Osteocyte (in vitro differentiated cells): ENCODE measurements around the gene STRA6. TPM values are rescaled to one million over a fixed set of nuclear protein-coding genes. Genes with fewer than 3 reads are reported as not detected.

Source experiments
- DNase-seq: peaks from one replicate; pipeline ENCODE4 v3.0.0; 2021; ENCODE audit warnings: mixed read lengths; ENCODE audit not compliant: unreplicated experiment; ENCODE audit errors: extremely low spot score
- H3K27ac Mint-ChIP-seq: one replicate; pipeline ENCODE4 v1.8.0; 2021; ENCODE audit warnings: mild to moderate bottlenecking, mixed read lengths; ENCODE audit not compliant: unreplicated experiment
- H3K27me3 Mint-ChIP-seq: one replicate; pipeline ENCODE4 v1.8.0; 2021; ENCODE audit warnings: mixed read lengths; ENCODE audit not compliant: unreplicated experiment
- H3K36me3 Mint-ChIP-seq: one replicate; pipeline ENCODE4 v1.8.0; 2021; ENCODE audit warnings: mixed read lengths; ENCODE audit not compliant: unreplicated experiment
- H3K4me1 Mint-ChIP-seq: one replicate; pipeline ENCODE4 v1.8.0; 2021; ENCODE audit warnings: mixed read lengths; ENCODE audit not compliant: unreplicated experiment
- H3K4me3 Mint-ChIP-seq: one replicate; pipeline ENCODE4 v1.8.0; 2021; ENCODE audit warnings: mild to moderate bottlenecking, moderate library complexity, mixed read lengths; ENCODE audit not compliant: unreplicated experiment
- H3K9me3 Mint-ChIP-seq: one replicate; pipeline ENCODE4 v1.8.0; 2021; ENCODE audit warnings: mixed read lengths; ENCODE audit not compliant: unreplicated experiment
- CTCF ChIP-seq: fragments of 200-600 bp; sonication (generic); IDR thresholded peaks from 2 replicates; pipeline ENCODE4 v1.5.0; 2021; ENCODE audit warnings: antibody characterized with exemption, mild to moderate bottlenecking, moderate library complexity
- long read RNA-seq: library from polyadenylated mRNA; unstranded; transcript quantifications from one replicate; pipeline ENCODE4 v2.0.0, GENCODE V29; 2021
- total RNA-seq: library from RNA; stranded (reverse); gene quantifications from 2 replicates; pipeline ENCODE4 v1.2.1, GENCODE V29; 2021

STRA6 gene
- total RNA-seq = 23.2 and 25.8 TPM in 2 replicates
- long read RNA-seq, transcript STRA6-209 (19 exons, 2,565 nt) = major isoform, 6 of 17 reads
- long read RNA-seq, partial matches to known transcripts = 4 of 17 reads
- long read RNA-seq, other reads (novel, unspliced or antisense) = 5 of 17 reads

- H3K36me3 Mint-ChIP-seq = no peaks in the 10 kb centered on the region
- H3K4me3 Mint-ChIP-seq = peak within 1 kb of the TSS; percentile 66
- peak; percentile 15 for TF ChIP-seq CTCF
- H3K27me3 Mint-ChIP-seq = no peaks in the 10 kb centered on the region
- peak within 1 kb of the TSS; percentile 92 for H3K27ac Mint-ChIP-seq
- DNase-seq = no peak
- peaks cover 70% of the 10 kb centered on the region for H3K4me1 Mint-ChIP-seq
- H3K9me3 Mint-ChIP-seq = no peaks in the 10 kb centered on the region
Measured at GRCh38 chr15:74202452-74203401, at the start of gene STRA6. Gene STRA6, minus strand, starts transcription at chr15:74202787. Its CDS starts 520 bp downstream, at chr15:74202267.

- peaks cover 34% of the 10 kb centered on the region for H3K4me1 Mint-ChIP-seq
- peak overlapping the region; percentile 51 for H3K27ac Mint-ChIP-seq
- TF ChIP-seq CTCF = no peak
- H3K27me3 Mint-ChIP-seq = peaks cover 8% of the 10 kb centered on the region
- H3K9me3 Mint-ChIP-seq = no peaks in the 10 kb centered on the region
- H3K36me3 Mint-ChIP-seq = no peaks in the 10 kb centered on the region
- no peak for DNase-seq
- no peak overlapping the region for H3K4me3 Mint-ChIP-seq
Measured at GRCh38 chr15:74252291-74252690, 49.7 kb upstream of the STRA6 start.

GRCh38 chr15:74251131-74251811 lies 48.7 kb upstream of the STRA6 start:
- no peak for DNase-seq
- Mint-ChIP-seq H3K27ac (peak overlapping the region; percentile 51), H3K4me1 (peaks cover 28% of the 10 kb centered on the region), H3K27me3 (no peaks in the 10 kb centered on the region), H3K4me3 (no peak overlapping the region), H3K36me3 (no peaks in the 10 kb centered on the region), H3K9me3 (no peaks in the 10 kb centered on the region)
- TF ChIP-seq CTCF = no peak

GRCh38 chr15:74250266-74250665 lies 47.7 kb upstream of the STRA6 start:
- Mint-ChIP-seq H3K36me3 (no peaks in the 10 kb centered on the region), H3K9me3 (no peaks in the 10 kb centered on the region), H3K27ac (no peak overlapping the region), H3K27me3 (no peaks in the 10 kb centered on the region), H3K4me3 (no peak overlapping the region), H3K4me1 (peaks cover 35% of the 10 kb centered on the region)
- DNase-seq = no peak
- no peak for TF ChIP-seq CTCF
